ENCODE data around the gene SLC33A1.
"Not testable (repeated sequence)": the region's sequence is repeated elsewhere in the genome, so short reads cannot be mapped to it uniquely, and the experiment has no call there.

DNA sequence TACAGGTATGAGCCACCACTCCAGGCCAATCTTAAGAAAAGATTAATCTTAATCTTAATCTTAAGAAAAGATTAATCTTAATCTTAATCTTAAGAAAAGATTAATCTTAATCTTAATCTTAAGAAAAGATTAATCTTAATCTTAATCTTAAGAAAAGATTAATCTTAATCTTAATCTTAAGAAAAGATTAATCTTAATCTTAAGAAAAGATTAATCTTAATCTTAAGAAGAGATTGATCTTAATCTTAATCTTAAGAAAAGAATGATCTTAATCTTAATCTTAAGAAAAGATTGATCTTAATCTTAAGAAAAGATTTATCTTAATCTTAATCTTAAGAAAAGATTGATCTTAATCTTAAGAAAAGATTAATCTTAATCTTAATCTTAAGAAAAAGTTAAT is 41.0 kb downstream of the SLC33A1 start:
- TF ChIP-seq, protein P1, sequence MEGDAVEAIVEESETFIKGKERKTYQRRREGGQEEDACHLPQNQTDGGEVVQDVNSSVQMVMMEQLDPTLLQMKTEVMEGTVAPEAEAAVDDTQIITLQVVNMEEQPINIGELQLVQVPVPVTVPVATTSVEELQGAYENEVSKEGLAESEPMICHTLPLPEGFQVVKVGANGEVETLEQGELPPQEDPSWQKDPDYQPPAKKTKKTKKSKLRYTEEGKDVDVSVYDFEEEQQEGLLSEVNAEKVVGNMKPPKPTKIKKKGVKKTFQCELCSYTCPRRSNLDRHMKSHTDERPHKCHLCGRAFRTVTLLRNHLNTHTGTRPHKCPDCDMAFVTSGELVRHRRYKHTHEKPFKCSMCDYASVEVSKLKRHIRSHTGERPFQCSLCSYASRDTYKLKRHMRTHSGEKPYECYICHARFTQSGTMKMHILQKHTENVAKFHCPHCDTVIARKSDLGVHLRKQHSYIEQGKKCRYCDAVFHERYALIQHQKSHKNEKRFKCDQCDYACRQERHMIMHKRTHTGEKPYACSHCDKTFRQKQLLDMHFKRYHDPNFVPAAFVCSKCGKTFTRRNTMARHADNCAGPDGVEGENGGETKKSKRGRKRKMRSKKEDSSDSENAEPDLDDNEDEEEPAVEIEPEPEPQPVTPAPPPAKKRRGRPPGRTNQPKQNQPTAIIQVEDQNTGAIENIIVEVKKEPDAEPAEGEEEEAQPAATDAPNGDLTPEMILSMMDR (IDR thresholded peaks at IDR 0.05; ENCODE audit: low read depth, low read length): not testable (repeated sequence)
- TF ChIP-seq, protein P2, sequence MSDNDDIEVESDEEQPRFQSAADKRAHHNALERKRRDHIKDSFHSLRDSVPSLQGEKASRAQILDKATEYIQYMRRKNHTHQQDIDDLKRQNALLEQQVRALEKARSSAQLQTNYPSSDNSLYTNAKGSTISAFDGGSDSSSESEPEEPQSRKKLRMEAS (IDR thresholded peaks at IDR 0.05; ENCODE audit: low read depth, low read length): not testable (repeated sequence)

Measured in NB4 (cell line).